ENCODE results near the gene SHROOM3.

The SHROOM3 gene

GRCh38 chr4:76736414-76736813 is 301.4 kb downstream of the SHROOM3 start:
- Histone ChIP-seq H3K27ac (ENCODE audit: low read depth, low read length, severe bottlenecking) (no peak overlapping the region), H3K36me3 (ENCODE audit: control insufficient read depth, insufficient read depth, low read length) (peaks cover 61% of the 10 kb centered on the region), H3K4me3 (ENCODE audit: extremely low read depth, insufficient read depth, low read length, poor library complexity, severe bottlenecking) (no peak overlapping the region), H3K4me1 (ENCODE audit: control insufficient read depth, insufficient read depth, low read length, poor library complexity, severe bottlenecking) (peaks cover 8% of the 10 kb centered on the region), H3K9me3 (ENCODE audit: control insufficient read depth, low read length) (no peaks in the 10 kb centered on the region)
- no CpG with 5 or more reads among the region's 3 CpGs for WGBS, 2 experiments (ENCODE audit: insufficient coverage in 2 of 2)

GRCh38 chr4:76737180-76737579 is 302.2 kb downstream of the SHROOM3 start:
- H3K36me3 ChIP-seq (ENCODE audit: control insufficient read depth, insufficient read depth, low read length), result peaks cover 54% of the 10 kb centered on the region
- H3K4me3 ChIP-seq (ENCODE audit: extremely low read depth, insufficient read depth, low read length, poor library complexity, severe bottlenecking), result no peak overlapping the region
- peaks cover 8% of the 10 kb centered on the region for H3K4me1 ChIP-seq (ENCODE audit: control insufficient read depth, insufficient read depth, low read length, poor library complexity, severe bottlenecking)
- no peaks in the 10 kb centered on the region for H3K9me3 ChIP-seq (ENCODE audit: control insufficient read depth, low read length)
- H3K27ac ChIP-seq (ENCODE audit: low read depth, low read length, severe bottlenecking), result no peak overlapping the region
- WGBS, 2 experiments (ENCODE audit: insufficient coverage in 2 of 2), result 88 to 100% methylated on average over 2 of the region's 2 CpGs

GRCh38 chr4:76737771-76738085 is 302.7 kb downstream of the SHROOM3 start:
- Histone ChIP-seq H3K27ac (ENCODE audit: low read depth, low read length, severe bottlenecking) (no peak overlapping the region), H3K9me3 (ENCODE audit: control insufficient read depth, low read length) (no peaks in the 10 kb centered on the region), H3K4me1 (ENCODE audit: control insufficient read depth, insufficient read depth, low read length, poor library complexity, severe bottlenecking) (peaks cover 10% of the 10 kb centered on the region), H3K4me3 (ENCODE audit: extremely low read depth, insufficient read depth, low read length, poor library complexity, severe bottlenecking) (no peak overlapping the region), H3K36me3 (ENCODE audit: control insufficient read depth, insufficient read depth, low read length) (peaks cover 53% of the 10 kb centered on the region)
- WGBS, 2 experiments (ENCODE audit: insufficient coverage in 2 of 2), result 80% methylated on average over 1 of the region's 2 CpGs; no CpG with 5 or more reads in 1 of the 2 experiments

GRCh38 chr4:76738086-76738931 is 303.3 kb downstream of the SHROOM3 start:
- Histone ChIP-seq H3K4me3 (ENCODE audit: extremely low read depth, insufficient read depth, low read length, poor library complexity, severe bottlenecking) (no peak overlapping the region), H3K4me1 (ENCODE audit: control insufficient read depth, insufficient read depth, low read length, poor library complexity, severe bottlenecking) (peaks cover 13% of the 10 kb centered on the region), H3K9me3 (ENCODE audit: control insufficient read depth, low read length) (no peaks in the 10 kb centered on the region), H3K27ac (ENCODE audit: low read depth, low read length, severe bottlenecking) (no peak overlapping the region), H3K36me3 (ENCODE audit: control insufficient read depth, insufficient read depth, low read length) (peaks cover 48% of the 10 kb centered on the region)
- 96 to 97% methylated on average over 3 of the region's 5 CpGs for WGBS, 2 experiments (ENCODE audit: insufficient coverage in 2 of 2)

- H3K4me1 ChIP-seq (ENCODE audit: control insufficient read depth, insufficient read depth, low read length, poor library complexity, severe bottlenecking), result peaks cover 27% of the 10 kb centered on the region
- H3K36me3 ChIP-seq (ENCODE audit: control insufficient read depth, insufficient read depth, low read length), result peaks cover 40% of the 10 kb centered on the region
- H3K27ac ChIP-seq (ENCODE audit: low read depth, low read length, severe bottlenecking), result no peak overlapping the region
- no peak overlapping the region for H3K4me3 ChIP-seq (ENCODE audit: extremely low read depth, insufficient read depth, low read length, poor library complexity, severe bottlenecking)
- H3K9me3 ChIP-seq (ENCODE audit: control insufficient read depth, low read length), result no peaks in the 10 kb centered on the region
- WGBS, 2 experiments (ENCODE audit: insufficient coverage in 2 of 2), result 94 to 98% methylated on average over 23 to 24 of the region's 24 CpGs
Observed at GRCh38 chr4:76740192-76740591, 305.2 kb downstream of the SHROOM3 start.

GRCh38 chr4:76740866-76741662 is 306.0 kb downstream of the SHROOM3 start:
- WGBS, 2 experiments (ENCODE audit: insufficient coverage in 2 of 2), result 92 to 93% methylated on average over 64 to 80 of the region's 85 CpGs
- no peak overlapping the region for H3K4me3 ChIP-seq (ENCODE audit: extremely low read depth, insufficient read depth, low read length, poor library complexity, severe bottlenecking)
- no peak overlapping the region for H3K27ac ChIP-seq (ENCODE audit: low read depth, low read length, severe bottlenecking)
- H3K36me3 ChIP-seq (ENCODE audit: control insufficient read depth, insufficient read depth, low read length), result peaks cover 39% of the 10 kb centered on the region
- peaks cover 27% of the 10 kb centered on the region for H3K4me1 ChIP-seq (ENCODE audit: control insufficient read depth, insufficient read depth, low read length, poor library complexity, severe bottlenecking)
- H3K9me3 ChIP-seq (ENCODE audit: control insufficient read depth, low read length), result no peaks in the 10 kb centered on the region

GRCh38 chr4:76741663-76742020 is 306.6 kb downstream of the SHROOM3 start:
- Histone ChIP-seq H3K36me3 (ENCODE audit: control insufficient read depth, insufficient read depth, low read length) (peaks cover 36% of the 10 kb centered on the region), H3K4me1 (ENCODE audit: control insufficient read depth, insufficient read depth, low read length, poor library complexity, severe bottlenecking) (peaks cover 26% of the 10 kb centered on the region), H3K9me3 (ENCODE audit: control insufficient read depth, low read length) (no peaks in the 10 kb centered on the region), H3K27ac (ENCODE audit: low read depth, low read length, severe bottlenecking) (no peak overlapping the region), H3K4me3 (ENCODE audit: extremely low read depth, insufficient read depth, low read length, poor library complexity, severe bottlenecking) (no peak overlapping the region)
- WGBS, 2 experiments (ENCODE audit: insufficient coverage in 2 of 2), result 98% methylated on average over 16 to 22 of the region's 26 CpGs

GRCh38 chr4:76744241-76744921 is 309.4 kb downstream of the SHROOM3 start:
- Histone ChIP-seq H3K9me3 (ENCODE audit: control insufficient read depth, low read length) (no peaks in the 10 kb centered on the region), H3K4me3 (ENCODE audit: extremely low read depth, insufficient read depth, low read length, poor library complexity, severe bottlenecking) (no peak overlapping the region), H3K36me3 (ENCODE audit: control insufficient read depth, insufficient read depth, low read length) (peaks cover 24% of the 10 kb centered on the region), H3K27ac (ENCODE audit: low read depth, low read length, severe bottlenecking) (no peak overlapping the region), H3K4me1 (ENCODE audit: control insufficient read depth, insufficient read depth, low read length, poor library complexity, severe bottlenecking) (peaks cover 19% of the 10 kb centered on the region)
- WGBS, 2 experiments (ENCODE audit: insufficient coverage in 2 of 2), result no CpG with 5 or more reads among the region's 1 CpG

- H3K36me3 ChIP-seq (ENCODE audit: control insufficient read depth, insufficient read depth, low read length), result peaks cover 22% of the 10 kb centered on the region
- 91 to 100% methylated on average over 1 of the region's 1 CpG for WGBS, 2 experiments (ENCODE audit: insufficient coverage in 2 of 2)
- H3K4me3 ChIP-seq (ENCODE audit: extremely low read depth, insufficient read depth, low read length, poor library complexity, severe bottlenecking), result no peak overlapping the region
Observed at GRCh38 chr4:76745240-76745639, 310.2 kb downstream of the SHROOM3 start.

GRCh38 chr4:76747563-76747962 is 312.5 kb downstream of the SHROOM3 start:
- Histone ChIP-seq H3K36me3 (ENCODE audit: control insufficient read depth, insufficient read depth, low read length) (peaks cover 29% of the 10 kb centered on the region), H3K9me3 (ENCODE audit: control insufficient read depth, low read length) (peaks cover 5% of the 10 kb centered on the region), H3K4me1 (ENCODE audit: control insufficient read depth, insufficient read depth, low read length, poor library complexity, severe bottlenecking) (peaks cover 21% of the 10 kb centered on the region), H3K4me3 (ENCODE audit: extremely low read depth, insufficient read depth, low read length, poor library complexity, severe bottlenecking) (no peak overlapping the region), H3K27ac (ENCODE audit: low read depth, low read length, severe bottlenecking) (no peak overlapping the region)
- no CpG with 5 or more reads among the region's 2 CpGs for WGBS, 2 experiments (ENCODE audit: insufficient coverage in 2 of 2)

More at GRCh38 chr4:76745240-76745639, 310.2 kb downstream of the SHROOM3 start:
- no peak overlapping the region for H3K27ac ChIP-seq (ENCODE audit: low read depth, low read length, severe bottlenecking)
- H3K9me3 ChIP-seq (ENCODE audit: control insufficient read depth, low read length), result no peaks in the 10 kb centered on the region
- peaks cover 19% of the 10 kb centered on the region for H3K4me1 ChIP-seq (ENCODE audit: control insufficient read depth, insufficient read depth, low read length, poor library complexity, severe bottlenecking)
